GM19239 (cell line): Measurements from ENCODE around the gene RNF145.
"Not testable (repeated sequence)": the region's sequence is repeated elsewhere in the genome, so short reads cannot be mapped to it uniquely, and the experiment has no call there.

Experiments
- DNase-seq: peaks from one replicate; pipeline ENCODE4 v3.0.0; 2011; ENCODE audit warnings: low spot score; ENCODE audit not compliant: insufficient read length
- FAIRE-seq: peaks from 2 replicates; lab custom pipeline; 2011; peaks lifted over from hg19 to GRCh38; lab: Jason Lieb, UNC

RNF145 gene

DNA sequence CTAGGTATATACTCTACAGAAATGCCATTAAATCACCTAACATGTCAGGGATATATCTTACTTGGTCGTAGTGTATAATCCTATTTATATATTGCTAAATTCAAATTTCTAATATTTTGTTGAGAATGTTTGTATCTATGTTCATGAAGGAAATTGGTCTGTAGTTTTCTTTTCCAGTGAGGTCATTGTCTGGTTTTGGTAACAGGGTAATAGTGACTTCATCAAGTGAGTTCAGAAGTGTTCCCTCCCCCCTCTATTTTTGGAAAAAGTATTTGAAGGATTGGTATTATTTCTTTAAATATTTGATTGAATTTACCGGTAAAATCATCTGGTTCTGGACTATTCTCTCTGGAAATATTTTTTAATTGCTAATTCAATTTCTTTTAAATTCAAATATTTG, 86.2 kb downstream of the RNF145 start:
- DNase-seq = no peak
- FAIRE-seq = no peak

DNA sequence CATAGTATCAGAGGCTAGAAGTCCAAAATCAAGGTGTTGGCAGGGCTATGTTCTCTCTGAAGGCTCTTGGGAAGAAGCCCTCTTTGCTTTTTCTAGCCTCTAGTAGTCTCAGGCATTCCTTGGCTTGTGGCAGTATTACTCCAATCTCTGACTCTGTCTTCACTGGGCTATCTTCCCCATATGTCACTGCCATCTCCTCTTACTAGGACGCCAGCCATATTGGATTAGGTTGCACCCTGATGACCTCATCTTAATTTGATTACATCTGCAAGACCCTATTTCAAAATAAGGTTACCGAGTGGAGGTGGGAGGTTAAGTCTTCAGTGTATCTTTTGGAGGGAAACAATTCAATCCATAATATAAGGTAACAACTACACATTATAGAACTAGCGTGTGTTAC, 88.3 kb downstream of the RNF145 start:
- DNase-seq = no peak
- peak; percentile 82 for FAIRE-seq

DNA sequence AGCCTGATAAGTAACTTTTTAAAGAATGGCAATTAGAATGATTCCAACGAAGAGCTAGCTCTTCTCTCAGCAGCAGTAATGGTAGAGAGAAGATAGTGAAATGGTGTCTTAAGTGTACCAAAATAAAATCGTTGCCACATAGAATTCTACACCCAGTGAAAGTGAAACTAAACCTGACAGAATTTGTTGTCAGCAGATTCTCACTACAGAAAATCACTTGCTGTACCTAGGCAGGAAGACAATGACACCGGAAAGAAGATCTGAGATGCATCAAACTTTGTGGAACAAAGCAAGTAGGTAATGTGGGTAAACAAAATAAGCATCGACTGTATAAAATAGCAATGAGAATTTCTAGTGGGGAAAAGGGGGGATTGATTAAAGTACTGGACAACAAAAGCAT, 88.9 kb downstream of the RNF145 start:
- DNase-seq = no peak
- FAIRE-seq = peak; percentile 93

DNA sequence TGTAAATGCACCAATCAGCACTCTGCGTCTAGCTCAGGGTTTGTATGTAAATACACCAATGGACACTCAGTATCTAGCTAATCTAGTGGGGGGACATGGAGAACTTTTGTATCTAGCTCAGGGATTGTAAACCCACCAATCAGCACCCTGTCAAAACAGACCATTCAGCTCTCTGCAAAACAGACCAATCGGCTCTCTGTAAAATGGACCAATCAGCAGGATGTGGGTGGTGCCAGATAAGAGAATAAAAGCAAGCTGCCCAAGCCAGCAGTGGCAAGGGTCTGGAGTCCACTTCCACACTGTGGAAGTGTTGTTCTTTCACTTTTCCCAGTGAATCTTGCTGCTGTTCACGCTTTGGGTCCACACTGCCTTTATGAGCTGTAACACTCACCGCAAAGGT, 89.5 kb downstream of the RNF145 start:
- FAIRE-seq, DNase-seq: not testable (repeated sequence)

DNA sequence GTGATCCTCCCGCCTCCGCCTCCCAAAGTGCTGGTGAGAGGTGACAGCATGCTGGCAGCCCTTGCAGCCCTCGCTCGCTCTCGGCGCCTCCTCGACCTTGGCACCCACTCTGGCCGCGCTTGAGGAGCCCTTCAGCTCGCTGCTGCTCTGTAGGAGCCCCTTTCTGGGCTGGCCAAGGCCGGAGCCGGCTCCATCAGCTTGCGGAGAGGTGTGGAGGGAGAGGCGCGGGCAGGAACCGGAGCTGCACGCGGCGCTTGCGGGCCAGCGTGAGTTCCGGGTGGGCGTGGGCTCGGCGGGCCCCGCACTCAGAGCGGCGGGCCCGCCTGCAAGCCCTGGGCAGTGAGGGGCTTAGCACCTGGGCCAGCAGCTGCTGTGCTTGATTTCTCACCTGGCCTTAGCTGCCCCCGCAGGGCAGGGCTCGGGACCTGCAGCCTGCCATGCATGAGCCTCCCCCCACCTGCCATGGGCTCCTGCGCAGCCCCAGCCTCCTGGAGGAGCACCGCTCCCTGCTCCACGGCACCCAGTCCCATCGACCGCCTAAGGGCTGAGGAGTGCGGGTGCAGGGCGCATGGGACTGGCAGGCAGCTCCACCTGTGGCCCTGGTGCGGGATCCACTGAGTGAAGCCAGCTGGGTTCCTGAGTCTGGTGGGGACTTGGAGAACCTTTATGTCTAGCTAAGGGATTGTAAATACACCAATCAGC, 90.2 kb downstream of the RNF145 start:
- not testable (repeated sequence) for FAIRE-seq, DNase-seq

DNA sequence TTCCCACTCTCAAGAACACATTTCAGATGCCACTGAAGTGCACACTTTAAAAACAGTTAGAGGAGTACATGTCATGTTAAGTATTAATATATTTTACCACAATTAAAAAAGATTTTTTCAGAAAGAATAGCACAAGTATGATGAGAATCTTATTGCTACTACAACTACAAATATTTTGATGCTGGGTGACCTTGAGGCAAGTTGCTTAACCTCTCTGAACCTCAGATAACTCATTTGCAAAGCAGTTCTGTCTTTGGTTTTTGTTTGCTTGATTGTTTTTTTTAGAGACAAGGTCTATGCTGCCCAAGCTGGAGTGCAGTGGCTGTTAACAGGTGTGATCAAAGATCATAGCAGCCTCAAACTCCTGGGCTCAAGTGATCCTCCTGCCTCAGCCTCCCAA, 95.9 kb downstream of the RNF145 start:
- DNase-seq (no peak), FAIRE-seq (no peak)

DNA sequence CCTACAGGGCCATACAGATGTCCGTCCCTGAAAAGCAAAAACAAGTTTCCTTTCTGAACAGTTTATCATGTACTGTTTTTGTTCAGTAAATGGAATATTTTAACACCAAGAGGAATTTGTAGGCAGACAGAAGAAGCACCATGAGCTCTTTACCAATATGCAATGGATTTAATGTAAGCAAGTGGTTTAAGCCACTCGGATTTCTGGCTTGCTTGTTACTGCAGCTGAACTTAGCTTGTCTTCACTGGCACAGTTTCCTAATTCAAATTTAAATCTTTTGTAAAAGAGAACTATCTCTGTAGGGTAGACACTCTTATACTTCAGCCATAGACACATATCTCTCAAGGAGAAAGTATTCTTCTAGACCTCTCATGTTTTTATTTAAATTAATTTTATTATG, 96.9 kb downstream of the RNF145 start:
- DNase-seq (no peak), FAIRE-seq (no peak)
